HPDE6-E6E7 (cell line): ENCODE data around the gene BPTF.
A peak's percentile ranks its signal among the peaks of the same experiment; 100 is the strongest.
"Not testable (repeated sequence)": the region's sequence is repeated elsewhere in the genome, so short reads cannot be mapped to it uniquely, and the experiment has no call there.

Experiments
- DNase-seq: peaks from one replicate; pipeline ENCODE4 v3.0.0; 2011; ENCODE audit warnings: missing footprints; ENCODE audit errors: extremely low spot score

BPTF gene

DNA sequence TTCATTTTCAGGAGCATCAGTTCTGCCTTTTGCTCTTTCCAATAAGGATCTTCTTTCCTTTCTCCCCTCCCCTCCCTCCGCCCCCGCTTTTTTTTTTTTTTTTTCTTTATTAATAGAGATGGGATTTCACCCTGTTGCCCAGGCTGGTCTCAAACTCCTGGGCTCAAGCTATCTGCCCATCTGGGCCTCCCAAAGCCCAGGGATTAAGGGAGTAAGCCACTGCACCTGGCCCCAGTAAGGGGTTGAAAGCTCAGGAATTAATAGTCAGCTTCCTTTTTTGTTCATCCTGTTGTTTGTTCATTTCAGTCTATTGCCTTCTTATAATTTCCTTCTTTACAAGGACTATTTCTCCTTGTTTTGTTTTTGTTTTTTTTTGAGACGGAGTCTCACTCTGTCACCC, 178.9 kb downstream of the BPTF start:
- DNase-seq: no peak

- no peak for DNase-seq
These were observed 181.5 kb downstream of the BPTF start for GRCh38 chr17:68006797-68007196.

DNA sequence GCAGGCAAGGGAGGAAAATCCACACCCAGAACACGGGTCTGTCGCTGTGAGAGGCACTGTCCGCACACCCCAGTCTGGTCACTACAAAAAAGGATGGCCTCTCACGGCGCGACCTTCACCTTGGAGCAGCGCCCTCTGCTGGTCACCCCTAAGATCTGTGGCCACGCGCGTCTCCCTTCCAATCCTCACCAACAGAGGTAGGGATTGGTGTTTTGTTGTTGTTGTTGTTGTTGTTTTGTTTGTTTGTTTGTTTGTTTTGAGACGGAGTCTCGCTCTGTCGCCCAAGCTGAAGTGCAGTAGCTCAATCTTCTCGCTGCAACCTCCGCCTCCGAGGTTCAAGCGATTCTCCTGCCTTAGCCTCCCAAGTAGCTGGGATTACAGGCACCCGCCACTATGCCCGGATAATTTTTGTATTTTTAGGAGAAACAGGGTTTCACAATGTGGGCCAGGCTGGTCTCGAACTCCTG, 185.9 kb downstream of the BPTF start:
- DNase-seq: no peak

DNA sequence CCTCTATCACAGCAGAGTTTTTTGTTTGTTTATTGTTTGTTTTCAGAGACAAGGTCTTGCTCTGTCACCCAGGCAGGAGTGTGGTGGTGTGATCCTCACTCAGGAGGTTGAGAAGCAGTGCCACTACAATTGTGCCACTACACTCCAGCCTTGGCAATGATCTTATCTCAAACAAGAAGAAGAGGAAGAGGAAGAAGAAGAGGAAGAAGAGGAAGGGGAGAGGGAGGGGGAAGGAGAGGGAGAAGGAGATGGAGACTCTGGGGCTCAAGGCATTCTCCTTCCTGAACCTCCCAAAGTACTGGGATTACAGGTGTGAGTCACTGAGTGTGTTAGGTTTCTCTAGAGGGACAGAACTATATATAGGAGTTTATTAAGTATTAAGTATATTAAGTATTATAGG, 188.1 kb downstream of the BPTF start:
- no peak for DNase-seq

DNA sequence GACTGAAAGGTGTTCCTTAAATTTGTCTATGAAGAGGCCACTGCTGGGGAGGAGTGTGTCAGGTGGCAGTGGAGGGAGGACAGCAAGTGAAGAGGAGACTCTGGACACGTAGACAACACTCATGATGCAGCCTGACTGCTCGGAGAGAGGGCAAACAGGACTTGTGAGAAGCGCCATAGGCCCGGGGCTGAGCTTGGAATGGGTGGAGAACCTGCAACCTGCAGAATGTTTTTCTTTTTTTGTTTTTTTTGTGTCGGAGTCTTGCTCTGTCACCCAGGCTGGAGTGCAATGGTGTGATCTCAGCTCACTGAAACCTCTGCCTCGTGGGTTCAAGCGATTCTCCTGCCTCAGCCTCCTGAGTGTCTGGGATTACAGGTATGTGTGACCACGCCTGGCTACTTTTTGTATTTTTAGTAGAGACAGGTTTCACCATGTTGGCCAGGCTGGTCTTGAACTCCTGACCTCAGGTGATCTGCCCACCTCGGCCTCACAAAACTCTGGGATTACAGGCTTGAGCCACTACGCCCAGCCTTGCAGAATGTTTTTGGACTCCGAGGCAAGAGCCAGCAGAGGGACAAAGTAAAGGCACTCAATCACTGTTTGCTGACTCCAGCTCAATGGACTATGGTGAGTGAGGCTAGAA, 189.9 kb downstream of the BPTF start:
- no peak for DNase-seq

GRCh38 chr17:68016838-68017237, 191.5 kb downstream of the BPTF start:
- DNase-seq: no peak

DNA sequence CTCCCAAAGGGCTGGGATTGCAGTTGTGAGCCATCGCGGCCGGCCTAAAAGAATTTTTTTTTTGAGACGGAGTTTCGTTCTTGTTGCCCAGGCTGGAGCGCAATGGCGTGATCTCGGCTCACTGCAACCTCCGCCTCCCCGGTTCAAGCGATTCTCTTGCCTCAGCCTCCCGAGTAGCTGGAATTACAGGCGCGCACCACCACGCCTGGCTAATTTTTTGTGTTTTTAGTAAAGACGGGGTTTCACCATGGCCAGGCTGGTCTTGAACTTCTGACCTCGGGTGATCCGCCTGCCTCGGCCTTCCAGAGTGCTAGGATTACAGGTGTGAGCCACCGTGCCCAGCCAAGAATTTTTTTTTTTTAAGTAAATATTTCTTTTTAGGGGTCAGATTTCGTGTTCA, 193.2 kb downstream of the BPTF start:
- not testable (repeated sequence) for DNase-seq

DNA sequence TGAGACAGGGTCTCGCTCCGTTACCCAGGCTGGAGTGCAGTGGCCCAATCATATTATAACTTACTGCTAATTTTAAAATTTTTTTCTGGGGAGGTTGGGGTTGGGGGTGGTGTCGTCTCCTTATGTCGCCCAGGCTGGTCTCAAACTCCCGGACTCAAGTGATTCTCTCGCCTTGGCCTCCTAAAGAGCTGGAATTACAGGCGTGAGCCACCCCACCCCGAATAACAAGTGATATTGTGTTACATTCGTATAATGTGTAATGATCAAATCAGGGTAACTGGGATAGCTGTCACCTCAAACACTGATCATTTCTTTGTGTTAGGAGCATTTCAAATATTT, 194.0 kb downstream of the BPTF start:
- no peak for DNase-seq

- DNase-seq: peak; percentile 93
These were observed 194.5 kb downstream of the BPTF start for GRCh38 chr17:68019675-68020408.

- DNase-seq: peak; percentile 34
These were observed 195.1 kb downstream of the BPTF start for GRCh38 chr17:68020409-68020756.

- not testable (repeated sequence) for DNase-seq
These were observed 195.5 kb downstream of the BPTF start for GRCh38 chr17:68020791-68021190.

DNA sequence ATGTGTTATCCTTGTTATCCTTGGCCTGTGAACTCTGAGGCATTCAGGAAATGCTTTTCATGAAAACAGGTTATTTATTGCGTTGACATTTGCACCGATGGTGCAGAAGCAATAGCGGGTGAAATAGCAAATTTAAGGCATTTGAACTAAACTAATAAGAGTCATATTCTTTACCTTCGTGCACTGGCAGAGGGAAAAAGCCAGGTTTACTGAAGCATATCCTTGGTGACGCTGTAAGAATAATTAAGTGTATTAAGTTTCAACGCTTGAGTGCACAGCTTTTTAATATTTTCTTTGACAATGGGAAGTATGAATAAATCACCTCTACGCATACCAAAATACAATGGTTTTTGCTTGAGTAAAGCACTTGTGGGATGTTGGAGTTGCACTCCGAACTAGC, 196.7 kb downstream of the BPTF start:
- no peak for DNase-seq

DNA sequence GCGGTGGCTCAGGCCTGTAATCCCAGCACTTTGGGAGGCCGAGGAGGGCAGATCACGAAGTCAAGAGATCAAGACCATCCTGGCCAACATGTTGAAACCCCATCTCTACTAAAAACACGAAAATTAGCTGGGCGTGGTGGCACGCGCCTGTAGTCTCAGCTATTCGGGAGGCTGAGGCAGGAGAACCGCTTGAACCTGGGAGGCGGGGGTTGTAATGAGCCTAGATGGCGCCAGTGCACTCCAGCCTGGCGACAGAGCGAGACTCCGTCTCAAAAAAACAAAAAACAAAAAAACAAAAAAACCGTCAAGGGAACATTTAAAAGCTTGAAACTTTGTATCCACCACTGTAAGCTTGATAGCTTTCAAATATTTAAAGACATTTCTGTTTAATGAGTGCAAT, 197.2 kb downstream of the BPTF start:
- not testable (repeated sequence) for DNase-seq

- DNase-seq: no peak
These were observed 204.4 kb downstream of the BPTF start for GRCh38 chr17:68029512-68030215.
